Measurements from ENCODE around the gene C12orf43.

The C12orf43 gene

DNA sequence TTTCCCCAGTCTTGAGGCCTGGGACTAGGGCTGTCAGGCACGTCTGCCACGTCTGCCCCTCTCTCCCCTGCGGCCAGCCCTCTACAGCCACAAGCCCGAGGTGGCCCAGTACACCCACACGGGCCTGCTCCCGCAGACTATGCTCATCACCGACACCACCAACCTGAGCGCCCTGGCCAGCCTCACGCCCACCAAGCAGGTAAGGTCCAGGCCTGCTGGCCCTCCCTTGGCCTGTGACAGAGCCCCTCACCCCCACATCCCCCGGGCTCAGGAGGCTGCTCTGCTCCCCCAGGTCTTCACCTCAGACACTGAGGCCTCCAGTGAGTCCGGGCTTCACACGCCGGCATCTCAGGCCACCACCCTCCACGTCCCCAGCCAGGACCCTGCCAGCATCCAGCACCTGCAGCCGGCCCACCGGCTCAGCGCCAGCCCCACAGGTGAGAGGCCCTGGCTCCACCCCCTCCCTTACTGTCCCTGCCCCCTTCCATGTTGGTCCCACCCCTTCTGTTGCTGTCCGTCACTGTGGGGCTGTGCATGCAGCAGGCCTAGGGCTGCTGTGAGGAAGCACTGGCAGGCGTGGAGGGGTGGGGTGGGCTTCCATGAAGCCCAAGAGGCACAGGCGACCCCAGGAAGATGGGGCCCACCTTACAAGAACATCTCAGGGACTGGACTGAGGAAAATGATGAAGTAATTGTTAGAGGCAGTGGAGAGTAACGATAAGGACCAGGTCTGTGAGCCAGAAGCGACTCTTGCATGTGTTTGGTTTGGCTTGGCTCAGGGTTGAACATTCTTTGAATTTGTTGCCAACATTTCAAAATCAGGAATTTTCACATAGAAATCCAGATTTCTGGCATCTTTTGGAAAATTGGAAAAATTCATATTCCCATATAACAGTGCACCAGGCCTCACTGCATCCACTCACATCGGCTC, 16.8 kb downstream of the C12orf43 start:
- no peak for DNase-seq (ENCODE audit: low spot score)

DNA sequence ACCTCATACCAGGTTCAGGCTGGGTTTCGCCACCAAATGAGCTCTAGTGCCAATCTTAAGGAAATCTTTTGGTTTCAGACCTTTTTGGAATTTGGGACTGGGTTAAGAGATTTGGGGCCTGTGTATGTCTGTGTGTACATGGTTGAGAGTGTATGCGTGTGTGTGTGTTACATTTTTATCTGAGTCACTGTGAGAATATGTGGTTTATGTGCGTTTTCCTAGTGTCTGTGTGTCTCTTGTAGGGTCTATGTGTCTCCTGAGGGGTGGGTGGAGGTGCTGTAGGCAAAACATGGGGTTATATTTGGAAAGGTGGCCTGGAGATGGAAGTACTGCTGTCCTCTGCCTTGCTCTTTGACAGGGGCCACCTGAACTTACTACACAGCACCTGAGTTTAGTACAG, 17.9 kb downstream of the C12orf43 start:
- no peak for DNase-seq (ENCODE audit: low spot score)

DNA sequence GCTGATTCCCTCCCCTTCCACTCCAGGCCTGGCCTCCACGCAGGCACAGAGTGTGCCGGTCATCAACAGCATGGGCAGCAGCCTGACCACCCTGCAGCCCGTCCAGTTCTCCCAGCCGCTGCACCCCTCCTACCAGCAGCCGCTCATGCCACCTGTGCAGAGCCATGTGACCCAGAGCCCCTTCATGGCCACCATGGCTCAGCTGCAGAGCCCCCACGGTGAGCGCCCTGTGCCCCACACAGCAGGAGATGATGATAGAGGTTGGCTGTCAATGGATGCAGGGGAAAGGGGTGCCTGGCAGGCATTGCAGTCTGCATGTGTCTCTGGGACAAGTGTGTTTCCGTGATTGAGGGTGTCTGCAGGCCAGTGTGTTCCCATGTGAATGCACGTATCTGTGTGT, 18.8 kb downstream of the C12orf43 start:
- no peak for DNase-seq (ENCODE audit: low spot score)

DNA sequence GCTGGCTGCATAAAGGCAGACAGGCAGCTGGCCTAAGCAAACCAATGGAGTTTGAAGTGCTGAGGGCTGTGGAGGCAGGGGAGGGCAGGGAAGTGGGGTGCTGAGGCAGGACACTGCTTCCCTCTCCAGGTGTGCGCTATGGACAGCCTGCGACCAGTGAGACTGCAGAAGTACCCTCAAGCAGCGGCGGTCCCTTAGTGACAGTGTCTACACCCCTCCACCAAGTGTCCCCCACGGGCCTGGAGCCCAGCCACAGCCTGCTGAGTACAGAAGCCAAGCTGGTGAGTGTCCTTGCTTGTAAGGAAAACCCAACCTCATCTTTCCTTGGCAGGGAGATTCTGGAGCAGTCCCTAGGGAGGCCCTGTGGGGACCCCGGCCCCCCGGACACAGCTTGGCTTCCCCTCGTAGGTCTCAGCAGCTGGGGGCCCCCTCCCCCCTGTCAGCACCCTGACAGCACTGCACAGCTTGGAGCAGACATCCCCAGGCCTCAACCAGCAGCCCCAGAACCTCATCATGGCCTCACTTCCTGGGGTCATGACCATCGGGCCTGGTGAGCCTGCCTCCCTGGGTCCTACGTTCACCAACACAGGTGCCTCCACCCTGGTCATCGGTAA, 20.0 kb downstream of the C12orf43 start:
- no peak for DNase-seq (ENCODE audit: low spot score)

DNA sequence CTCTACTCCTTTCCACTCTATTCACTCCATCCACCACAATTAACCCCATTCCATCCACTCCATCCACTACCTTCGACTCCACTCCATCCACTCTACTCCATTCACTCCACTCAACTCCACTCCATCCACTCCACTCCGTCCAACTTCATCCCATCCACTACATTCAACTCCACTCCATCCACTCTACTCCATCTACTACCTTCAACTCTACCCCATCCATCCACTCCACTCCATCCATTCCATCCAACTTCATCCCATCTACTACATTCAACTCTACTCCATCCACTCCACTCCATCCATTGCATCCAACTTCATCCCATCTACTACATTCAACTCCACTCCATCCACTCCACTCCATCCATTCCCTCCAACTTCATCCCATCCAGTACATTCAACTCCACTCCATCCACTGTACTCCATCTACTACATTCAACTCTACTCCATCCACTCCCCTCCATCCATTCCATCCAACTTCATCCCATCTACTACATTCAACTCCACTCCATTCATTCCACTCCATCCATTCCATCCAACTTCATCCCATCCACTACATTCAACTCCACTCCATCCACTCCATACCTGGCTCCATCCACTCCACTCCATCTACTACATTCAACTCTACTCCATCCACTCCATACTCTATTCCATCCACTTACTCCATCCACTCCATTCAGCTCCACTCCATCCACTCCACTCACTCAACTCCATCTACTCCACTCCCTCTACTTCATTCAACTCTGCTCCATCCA, 21.5 kb downstream of the C12orf43 start:
- DNase-seq (ENCODE audit: low spot score) = no peak

DNA sequence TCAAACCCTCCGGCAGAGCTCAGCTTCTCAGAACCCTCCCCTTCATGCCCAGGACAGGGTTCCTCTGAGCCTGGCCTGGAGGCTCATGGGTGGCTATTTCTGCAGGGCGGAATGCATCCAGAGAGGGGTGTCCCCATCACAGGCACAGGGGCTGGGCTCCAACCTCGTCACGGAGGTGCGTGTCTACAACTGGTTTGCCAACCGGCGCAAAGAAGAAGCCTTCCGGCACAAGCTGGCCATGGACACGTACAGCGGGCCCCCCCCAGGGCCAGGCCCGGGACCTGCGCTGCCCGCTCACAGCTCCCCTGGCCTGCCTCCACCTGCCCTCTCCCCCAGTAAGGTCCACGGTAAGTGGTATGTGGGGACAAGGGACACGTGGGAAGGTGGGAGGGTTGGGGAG, 22.2 kb downstream of the C12orf43 start:
- DNase-seq (ENCODE audit: low spot score) = no peak

DNA sequence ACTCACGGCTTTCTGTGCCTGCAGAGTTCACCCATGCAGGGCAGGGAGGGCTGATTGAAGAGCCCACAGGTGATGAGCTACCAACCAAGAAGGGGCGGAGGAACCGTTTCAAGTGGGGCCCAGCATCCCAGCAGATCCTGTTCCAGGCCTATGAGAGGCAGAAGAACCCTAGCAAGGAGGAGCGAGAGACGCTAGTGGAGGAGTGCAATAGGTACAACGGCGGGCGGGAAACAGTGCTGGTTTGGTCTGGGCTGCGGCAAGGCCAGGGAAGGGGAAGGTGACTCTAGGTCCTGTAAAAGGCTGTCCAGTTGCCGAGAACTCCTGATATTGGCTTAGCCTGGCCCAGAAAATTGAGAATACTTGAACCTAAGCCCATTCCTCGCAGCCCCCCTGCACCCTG, 22.8 kb downstream of the C12orf43 start:
- DNase-seq (ENCODE audit: low spot score) = no peak

DNA sequence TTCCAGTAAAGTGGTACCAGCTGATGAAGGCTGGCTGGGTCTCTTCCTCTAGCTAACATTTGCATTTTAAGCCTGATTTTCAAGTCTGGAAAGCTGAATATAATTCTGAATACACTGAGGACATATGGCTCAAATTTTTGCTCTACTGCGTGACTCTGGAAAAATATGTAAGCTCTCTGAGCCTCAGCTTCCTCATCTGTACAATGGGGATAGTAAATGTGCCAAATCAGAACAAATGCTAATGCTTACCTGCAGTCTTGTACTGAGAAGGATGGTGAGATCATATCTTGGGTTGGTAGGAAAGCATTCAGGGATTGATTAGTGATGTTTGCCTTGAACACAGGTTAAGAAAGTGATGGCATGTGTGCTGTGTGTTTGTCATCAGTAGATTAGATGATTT, 23.3 kb downstream of the C12orf43 start:
- no peak for DNase-seq (ENCODE audit: low spot score)

DNA sequence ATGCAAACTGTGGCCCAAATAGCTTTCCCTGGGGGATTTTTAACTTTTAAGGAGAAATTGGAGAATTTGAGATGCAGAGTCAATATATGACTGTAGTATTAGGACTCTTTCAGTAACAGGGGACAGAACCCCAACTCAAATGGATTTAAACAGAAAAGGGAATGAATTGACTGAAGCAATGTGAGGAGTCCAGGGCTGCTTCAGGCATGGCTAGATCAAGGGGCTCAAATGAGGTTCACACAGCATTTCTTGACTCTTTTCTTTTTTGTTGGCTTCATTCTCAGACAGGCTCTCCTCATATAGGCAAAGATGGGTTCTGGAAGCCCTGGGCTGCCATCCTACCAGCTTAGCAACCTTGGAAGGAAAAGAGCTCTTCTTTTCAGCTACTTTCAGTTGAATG, 24.3 kb downstream of the C12orf43 start:
- no peak for DNase-seq (ENCODE audit: low spot score)

DNA sequence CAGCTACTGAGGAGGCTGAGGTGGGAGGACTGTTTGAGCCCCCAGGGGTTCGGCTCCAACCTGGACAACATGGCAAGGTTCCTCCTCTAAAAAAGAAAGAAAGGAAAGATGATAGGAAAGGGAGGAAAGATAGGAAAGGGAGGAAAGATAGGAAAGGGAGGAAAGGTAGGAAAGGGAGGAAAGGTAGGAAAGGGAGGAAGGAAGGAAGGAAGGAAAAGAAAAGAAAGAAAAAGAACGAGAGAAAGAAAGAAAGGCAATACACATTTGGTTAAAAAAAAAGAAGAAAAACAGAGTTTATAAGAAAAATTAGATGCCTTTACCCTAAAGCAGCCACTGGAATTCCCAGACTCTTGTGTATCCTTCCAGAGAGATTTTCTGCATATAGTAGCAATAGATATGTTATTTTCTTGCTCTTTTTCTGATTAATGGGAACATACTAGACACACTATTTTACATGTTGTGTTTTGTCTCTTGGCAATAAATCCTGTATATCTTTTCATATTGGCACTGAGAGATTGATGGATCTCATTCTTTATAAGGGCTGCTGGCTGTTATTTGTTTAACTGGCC, 25.7 kb downstream of the C12orf43 start:
- DNase-seq (ENCODE audit: low spot score) = no peak

DNA sequence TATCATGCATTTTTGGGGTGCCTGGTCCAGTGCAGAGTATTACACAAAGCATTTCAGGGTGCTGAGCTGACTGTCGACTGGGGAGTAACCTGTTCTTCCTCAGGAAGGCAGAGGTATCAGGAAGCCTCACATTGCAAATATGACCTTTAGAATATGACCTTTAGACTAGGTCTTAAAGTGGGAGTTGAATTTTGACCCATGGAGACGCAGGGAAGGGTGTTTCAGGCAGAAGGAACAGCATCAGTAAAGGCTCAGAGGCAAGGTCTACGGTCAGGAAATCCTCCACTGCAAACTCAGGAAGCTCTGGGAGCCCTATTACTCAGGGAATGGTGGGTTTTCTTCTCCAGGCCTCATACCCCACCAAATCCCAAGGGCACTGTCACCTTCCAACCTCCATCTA, 26.6 kb downstream of the C12orf43 start:
- DNase-seq (ENCODE audit: low spot score) = no peak

DNA sequence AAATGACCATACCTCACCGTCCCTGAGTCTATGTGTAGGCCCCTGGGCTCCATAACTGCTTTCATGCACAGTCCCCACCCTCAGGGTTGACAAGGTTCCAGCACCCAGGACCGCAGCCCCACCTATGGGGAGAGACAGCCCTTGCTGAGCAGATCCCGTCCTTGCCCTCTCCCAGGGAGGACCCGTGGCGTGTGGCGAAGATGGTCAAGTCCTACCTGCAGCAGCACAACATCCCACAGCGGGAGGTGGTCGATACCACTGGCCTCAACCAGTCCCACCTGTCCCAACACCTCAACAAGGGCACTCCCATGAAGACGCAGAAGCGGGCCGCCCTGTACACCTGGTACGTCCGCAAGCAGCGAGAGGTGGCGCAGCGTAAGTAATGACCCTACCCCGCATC, 27.6 kb downstream of the C12orf43 start:
- DNase-seq (ENCODE audit: low spot score) = no peak

DNA sequence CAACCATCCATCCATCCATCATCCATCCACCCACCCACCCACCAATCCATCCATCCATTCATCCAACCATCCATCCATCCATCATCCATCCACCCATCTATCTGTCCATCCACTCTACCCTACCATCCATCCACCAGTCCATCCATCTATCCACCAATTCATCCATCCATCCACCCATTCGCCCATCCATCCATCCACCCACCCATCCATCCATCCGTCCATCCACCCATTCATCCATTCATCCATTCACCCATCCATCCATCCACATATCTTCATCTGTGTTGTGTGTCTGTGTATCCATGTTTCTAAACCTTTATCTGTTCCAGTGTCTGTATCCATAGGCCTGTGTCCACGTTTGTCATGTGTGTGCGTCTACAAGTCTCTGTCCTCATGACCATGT, 28.1 kb downstream of the C12orf43 start:
- no peak for DNase-seq (ENCODE audit: low spot score)

DNA sequence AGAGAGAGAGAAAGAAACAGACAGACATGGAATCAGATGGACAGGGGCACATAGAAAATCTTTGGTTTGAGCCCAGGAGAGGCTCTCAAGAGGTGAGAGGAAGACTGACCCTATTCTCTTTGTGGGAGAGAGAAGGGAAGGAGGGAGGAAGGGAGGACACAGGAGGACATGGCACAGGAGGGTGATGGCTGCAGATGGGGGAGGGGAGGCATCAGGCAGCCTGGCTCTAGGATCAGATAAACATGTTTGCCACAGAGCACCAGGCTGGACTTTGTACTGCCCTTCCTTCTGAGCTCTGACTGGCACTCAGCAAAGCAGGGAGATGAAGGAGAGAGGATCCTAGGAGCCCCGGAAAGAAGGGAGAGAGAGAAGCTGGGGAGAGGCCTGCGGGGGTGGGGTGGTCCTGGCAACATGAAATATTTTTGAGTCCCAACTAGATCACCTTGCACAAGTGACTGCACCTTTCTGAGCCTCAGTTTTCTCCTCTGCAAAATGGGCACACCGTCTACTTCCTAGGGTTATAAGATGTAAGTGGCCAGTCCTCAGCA, 31.9 kb downstream of the C12orf43 start:
- no peak for DNase-seq (ENCODE audit: low spot score)

DNA sequence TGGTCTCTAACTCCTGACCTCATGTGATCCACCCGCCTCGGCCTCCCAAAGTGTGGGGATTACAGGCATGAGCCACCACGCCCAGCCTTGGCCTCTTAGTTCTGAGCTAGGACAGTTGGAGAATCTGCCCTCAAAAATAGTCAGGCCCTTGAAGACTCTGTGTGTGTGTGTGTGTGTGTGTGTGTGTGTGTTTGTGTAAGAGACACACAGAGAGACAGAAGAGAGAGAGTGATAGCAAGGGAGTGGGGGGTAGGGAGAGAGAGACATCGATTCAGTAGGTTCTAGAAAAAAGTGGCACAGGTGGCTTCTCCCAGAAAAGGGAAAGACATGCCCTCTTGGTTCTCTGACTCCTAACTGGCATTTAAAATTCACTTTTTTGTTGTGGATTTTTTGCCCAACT, 32.5 kb downstream of the C12orf43 start:
- no peak for DNase-seq (ENCODE audit: low spot score)

DNA sequence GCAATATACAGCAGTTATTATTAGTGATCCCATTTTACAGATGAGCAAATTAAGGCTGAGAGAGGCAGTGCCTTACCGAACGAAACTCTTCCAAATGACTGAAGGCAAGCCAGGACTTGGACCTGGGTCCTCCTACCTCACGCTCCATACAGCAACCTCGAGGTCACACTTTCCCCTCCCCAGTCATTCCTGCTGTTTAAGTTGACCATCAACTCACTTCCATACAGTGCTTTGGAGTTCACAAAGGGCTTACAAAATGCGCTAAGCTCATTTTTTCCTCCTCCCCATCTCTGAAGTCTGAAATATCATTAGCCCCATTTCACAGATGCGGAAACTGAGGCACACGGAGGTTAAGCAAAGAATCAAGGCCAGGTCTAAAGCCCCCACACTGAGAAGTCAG, 33.6 kb downstream of the C12orf43 start:
- no peak for DNase-seq (ENCODE audit: low spot score)

DNA sequence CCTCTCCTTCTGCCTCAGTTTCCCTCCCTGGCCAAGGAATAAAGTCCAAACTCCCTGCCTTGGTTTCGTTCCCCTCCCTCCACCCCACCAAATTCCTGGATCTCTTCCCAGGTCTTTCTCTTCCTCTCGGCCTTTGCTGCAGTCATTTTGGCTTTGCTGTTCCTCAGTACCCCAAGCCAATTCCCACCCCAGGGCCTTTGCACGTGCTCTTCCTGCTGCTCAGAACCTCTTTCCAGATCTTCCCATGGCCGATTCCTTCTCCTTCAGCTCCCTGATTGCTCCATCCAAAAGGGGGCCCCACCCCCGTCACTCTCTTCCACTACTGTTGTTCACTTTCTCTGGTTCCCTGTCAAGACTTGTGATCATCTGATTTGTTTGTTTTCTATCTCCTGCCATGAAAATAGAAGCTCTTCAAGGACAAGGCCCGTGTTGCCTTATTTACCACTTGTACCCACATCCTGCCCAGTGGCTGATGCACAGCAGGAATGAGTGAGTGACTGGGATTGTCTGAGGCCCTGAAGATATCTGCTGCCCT, 34.8 kb downstream of the C12orf43 start:
- DNase-seq (ENCODE audit: low spot score) = no peak

DNA sequence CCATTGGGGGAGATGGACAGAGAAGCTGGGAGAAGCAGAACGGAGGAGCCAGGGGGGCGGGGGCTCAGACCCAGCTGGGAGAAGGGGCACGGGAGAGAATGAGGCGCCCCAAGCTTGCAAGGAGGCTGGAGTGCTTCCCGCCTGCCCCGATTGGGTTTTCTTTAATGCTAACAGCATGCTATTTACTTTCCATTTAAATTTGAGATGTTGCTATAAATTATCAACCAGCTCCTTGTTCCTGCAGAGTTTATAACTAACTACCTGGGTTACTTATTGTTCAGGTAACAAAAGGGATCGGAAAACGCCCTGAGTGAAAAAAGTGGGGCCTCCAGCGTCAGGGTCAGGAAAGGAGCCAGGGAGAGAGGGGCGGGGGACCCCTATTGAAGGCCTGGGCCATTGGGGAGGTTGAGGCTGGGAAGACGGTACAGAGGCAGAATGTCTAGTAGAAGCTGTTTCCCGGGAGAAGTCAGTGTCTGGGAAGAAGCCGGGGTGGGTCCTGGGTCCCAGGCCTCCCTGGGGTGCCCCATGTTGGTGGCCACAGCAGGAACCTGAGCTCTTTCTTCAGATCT, 35.4 kb downstream of the C12orf43 start:
- DNase-seq (ENCODE audit: low spot score) = no peak

DNA sequence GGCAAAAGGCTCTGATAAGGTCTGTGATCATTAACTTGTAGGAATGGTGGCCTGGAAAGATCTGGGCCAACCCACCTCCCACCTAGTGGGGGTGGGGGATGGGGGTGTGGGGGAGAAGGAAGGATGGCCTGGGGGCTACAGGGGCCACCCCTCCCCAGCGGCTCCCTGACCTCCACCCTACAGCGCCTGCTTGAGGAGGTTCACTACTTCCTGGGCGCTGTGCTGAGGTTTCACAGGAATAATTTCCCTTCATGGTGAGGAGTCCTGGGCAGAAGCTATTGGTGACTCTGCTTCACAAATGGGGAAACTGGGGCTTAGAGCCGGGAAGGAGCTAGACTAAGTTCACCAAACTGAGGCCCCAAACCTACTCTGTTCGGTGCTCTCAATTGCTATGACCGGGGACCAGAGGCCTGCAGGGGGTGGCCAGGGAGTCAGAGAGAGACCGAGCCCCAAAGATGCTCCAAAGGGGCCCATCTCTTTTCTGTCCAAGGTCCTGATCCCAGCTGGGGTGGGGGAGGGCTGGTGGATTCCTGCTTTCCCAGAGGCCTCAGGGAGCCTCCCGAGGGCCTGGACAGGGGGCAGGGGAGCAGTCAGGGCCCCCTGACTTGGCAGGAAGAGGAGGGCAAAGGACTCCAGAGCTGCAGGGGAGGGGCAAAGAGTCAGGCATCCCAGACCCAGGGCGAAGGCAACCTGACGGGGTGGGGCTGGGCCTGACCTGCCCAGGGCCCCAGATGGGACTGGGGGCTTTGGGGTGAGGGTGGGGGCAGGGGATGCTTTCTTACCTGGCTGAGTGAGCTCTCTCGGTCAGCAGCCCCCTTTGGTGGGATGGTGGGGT, 36.2 kb downstream of the C12orf43 start:
- DNase-seq (ENCODE audit: low spot score) = no peak

DNA sequence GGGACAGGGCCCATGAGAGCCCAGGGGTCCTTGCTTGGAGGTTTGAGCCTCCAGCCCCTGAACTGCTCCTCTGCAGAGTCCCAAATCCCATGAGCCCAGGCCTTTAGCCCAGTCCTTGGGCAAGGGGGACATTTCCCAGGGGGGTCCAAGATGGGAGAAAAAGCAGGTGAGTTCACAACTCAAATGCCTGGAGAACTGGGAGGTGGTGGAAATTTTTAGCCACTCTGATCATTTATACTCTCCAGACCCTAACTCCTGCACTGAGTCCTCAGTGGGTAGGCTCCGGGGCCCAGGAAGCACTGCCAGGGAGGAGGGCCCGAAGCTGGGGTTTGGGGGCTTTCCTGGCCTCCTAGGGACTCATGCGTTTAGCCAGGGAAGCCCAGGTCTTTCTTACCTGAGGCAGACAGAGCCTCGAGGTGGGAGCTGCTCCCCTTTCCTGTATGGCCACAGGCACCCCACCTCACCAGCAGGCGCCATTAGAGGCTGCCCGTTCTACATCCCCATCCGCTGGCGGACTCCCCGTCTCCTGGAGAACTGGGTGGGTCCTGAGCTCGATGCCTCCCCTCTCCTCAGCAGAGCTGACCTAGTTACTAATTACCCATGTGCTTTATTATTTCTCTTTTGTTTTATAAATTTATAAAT, 36.9 kb downstream of the C12orf43 start:
- no peak for DNase-seq (ENCODE audit: low spot score)

Data from hematopoietic multipotent progenitor cell treated with erythropoietin and hydrocortisone succinate and interleukin-3 and kit ligand, for 15 days (in vitro differentiated cells).